Ectodermal cell (in vitro differentiated cells): ENCODE data around the gene SUSD4.

Experiments used
- H3K27ac ChIP-seq: 2 replicates; pipeline ENCODE4 v1.7.0; 2013; ENCODE audit warnings: mild to moderate bottlenecking, low read depth, low read length; ENCODE audit not compliant: insufficient read depth, poor library complexity, severe bottlenecking
- H3K27me3 ChIP-seq: 2 replicates; pipeline ENCODE4 v1.7.0; 2013; ENCODE audit warnings: mild to moderate bottlenecking, low read length; ENCODE audit not compliant: insufficient read depth, control insufficient read depth, poor library complexity, severe bottlenecking
- H3K36me3 ChIP-seq: one replicate; pipeline ENCODE4 v1.7.0; 2013; ENCODE audit warnings: low read length; ENCODE audit not compliant: control insufficient read depth, insufficient read depth
- H3K4me1 ChIP-seq: one replicate; pipeline ENCODE4 v1.7.0; 2013; ENCODE audit warnings: low read length; ENCODE audit not compliant: control insufficient read depth, insufficient read depth
- H3K4me3 ChIP-seq: 2 replicates; pipeline ENCODE4 v1.7.0; 2013; ENCODE audit warnings: low read depth, low read length, control low read depth; ENCODE audit not compliant: insufficient read depth
- H3K9me3 ChIP-seq: 2 replicates; pipeline ENCODE4 v1.7.0; 2013; ENCODE audit warnings: mild to moderate bottlenecking, low read length, moderate library complexity; ENCODE audit not compliant: control insufficient read depth
- WGBS, 2 experiments: methylation state at CpG; one replicate each; pipeline ENCODE4 v1.1.7; 2013; ENCODE audit warnings: missing lambda C conversion rate in 2 of 2; 5-methylcytosine and 5-hydroxymethylcytosine counted together

The SUSD4 gene

DNA sequence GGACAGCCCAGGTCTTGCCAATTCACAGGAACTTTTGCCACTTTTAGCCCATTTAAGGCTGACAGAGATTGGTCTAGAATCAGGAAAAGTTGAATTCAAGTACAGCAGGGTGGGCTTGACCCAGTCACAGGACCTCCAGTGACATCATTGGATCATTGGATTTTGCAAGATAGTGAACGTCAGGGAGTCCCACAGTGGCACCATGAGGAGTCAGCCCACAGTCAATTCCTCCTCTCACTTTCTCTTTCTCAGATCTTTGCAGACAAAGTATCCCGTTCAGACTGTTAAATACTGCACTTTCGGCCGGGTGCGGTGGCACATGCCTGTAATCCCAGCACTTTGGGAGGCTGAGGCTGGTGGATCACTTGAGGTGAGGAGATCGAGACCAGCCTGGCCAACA is 163.1 kb downstream of the SUSD4 start:
- no peaks in the 10 kb centered on the region for H3K9me3 ChIP-seq
- 75 to 85% methylated on average over 5 of the region's 6 CpGs for WGBS, 2 experiments
- no peaks in the 10 kb centered on the region for H3K4me1 ChIP-seq
- H3K27ac ChIP-seq = no peak overlapping the region
- no peak overlapping the region for H3K4me3 ChIP-seq
- H3K27me3 ChIP-seq = no peaks in the 10 kb centered on the region
- H3K36me3 ChIP-seq = no peaks in the 10 kb centered on the region

DNA sequence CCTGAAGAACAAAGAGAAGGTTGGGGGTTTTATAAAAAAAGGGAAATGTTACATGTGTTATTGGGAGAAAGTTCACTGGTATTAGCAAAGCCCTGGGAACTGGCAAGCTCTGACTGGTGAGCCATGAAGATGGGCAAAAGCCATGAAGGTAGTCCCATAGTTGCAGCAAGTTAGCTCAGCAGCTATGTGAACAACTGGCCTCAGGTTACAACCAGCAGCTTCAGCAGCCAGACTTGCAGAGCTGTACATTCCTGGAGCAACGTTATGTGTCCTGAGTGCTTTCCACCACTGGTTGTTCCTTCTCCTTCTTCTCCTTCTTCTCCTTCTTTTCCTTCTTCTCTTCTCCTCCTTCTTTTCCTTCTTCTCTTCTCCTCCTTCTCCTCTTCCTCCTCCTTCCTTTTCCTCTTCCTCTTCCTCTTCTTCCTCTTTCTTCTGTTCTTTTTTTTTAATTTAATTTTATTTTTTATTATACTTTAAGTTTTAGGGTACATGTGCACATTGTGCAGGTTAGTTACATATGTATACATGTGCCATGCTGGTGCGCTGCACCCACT is 164.8 kb downstream of the SUSD4 start:
- Histone ChIP-seq H3K27me3 (no peaks in the 10 kb centered on the region), H3K9me3 (no peaks in the 10 kb centered on the region), H3K4me1 (no peaks in the 10 kb centered on the region), H3K27ac (no peak overlapping the region), H3K36me3 (no peaks in the 10 kb centered on the region), H3K4me3 (no peak overlapping the region)
- 75 to 77% methylated on average over 1 of the region's 2 CpGs for WGBS, 2 experiments

- no peak overlapping the region for H3K4me3 ChIP-seq
- no peaks in the 10 kb centered on the region for H3K9me3 ChIP-seq
- H3K27me3 ChIP-seq = no peaks in the 10 kb centered on the region
- no peak overlapping the region for H3K27ac ChIP-seq
- H3K36me3 ChIP-seq = no peaks in the 10 kb centered on the region
- 91 to 95% methylated on average over 3 of the region's 3 CpGs for WGBS, 2 experiments
- H3K4me1 ChIP-seq = no peaks in the 10 kb centered on the region
Observed at GRCh38 chr1:223198628-223198965, 165.4 kb downstream of the SUSD4 start.

DNA sequence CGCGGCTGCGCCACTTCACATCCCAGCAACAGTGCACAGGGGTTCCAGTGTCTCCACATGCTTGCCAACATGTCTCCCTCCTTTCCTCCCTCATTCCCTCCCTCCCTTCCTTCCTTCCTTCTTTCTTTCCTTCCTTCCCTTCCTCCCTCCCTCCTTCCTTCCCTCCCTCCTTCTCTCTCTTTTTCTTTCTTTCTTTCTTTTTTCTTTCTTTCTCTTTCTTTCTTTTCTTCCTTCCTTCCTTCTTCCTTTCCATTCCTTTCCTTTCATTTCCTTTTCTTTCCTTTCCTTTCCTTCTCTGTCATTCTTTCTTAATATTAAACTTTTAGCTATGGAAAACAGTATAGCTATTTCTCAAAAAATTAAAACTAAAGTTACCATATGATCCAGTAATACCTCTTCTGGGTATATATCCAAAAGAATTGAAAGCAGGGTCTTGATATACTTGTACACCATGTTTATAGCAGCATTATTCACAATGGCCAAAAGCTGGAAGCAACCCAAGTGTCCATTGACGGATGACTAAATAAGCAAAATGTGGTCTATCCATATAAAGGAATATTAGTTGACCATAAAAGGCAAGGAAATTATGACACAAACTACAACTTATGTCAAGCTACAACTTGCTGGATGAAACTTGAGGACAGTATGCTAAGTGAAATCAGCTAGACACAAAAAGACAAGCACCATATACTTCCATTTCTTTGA is 165.9 kb downstream of the SUSD4 start:
- WGBS, 2 experiments = 73% methylated on average over 4 of the region's 4 CpGs
- no peak overlapping the region for H3K27ac ChIP-seq
- no peaks in the 10 kb centered on the region for H3K9me3 ChIP-seq
- H3K4me3 ChIP-seq = no peak overlapping the region
- H3K36me3 ChIP-seq = no peaks in the 10 kb centered on the region
- H3K27me3 ChIP-seq = no peaks in the 10 kb centered on the region
- H3K4me1 ChIP-seq = no peaks in the 10 kb centered on the region

GRCh38 chr1:223189903-223190724 is 173.9 kb downstream of the SUSD4 start:
- no peaks in the 10 kb centered on the region for H3K4me1 ChIP-seq
- no peak overlapping the region for H3K4me3 ChIP-seq
- H3K27ac ChIP-seq = no peak overlapping the region
- H3K36me3 ChIP-seq = no peaks in the 10 kb centered on the region
- WGBS, 2 experiments = 83 to 90% methylated on average over 9 to 10 of the region's 10 CpGs
- no peaks in the 10 kb centered on the region for H3K9me3 ChIP-seq
- H3K27me3 ChIP-seq = no peaks in the 10 kb centered on the region

DNA sequence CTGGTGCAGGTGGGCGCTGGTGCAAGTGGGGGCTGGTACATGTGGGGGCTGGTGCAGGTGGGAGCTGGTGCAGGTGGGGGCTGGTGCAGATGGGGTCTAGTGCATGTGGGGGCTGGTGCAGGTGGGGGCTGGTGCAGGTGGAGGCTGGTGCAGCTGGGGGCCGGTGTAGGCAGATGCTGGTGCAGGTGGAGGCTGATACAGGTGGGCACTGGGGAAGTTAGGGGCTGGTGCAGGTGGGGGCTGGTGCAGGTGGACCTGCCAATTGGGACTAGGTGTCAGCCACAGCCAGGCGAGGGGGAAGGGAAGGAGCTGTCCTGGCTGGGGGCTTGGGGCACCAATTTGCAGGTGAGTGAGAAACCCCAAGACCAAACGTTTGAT is 174.5 kb downstream of the SUSD4 start:
- Histone ChIP-seq H3K4me1 (no peaks in the 10 kb centered on the region), H3K27me3 (no peaks in the 10 kb centered on the region), H3K9me3 (no peaks in the 10 kb centered on the region), H3K4me3 (no peak overlapping the region), H3K27ac (no peak overlapping the region), H3K36me3 (no peaks in the 10 kb centered on the region)
- 77 to 80% methylated on average over 4 of the region's 4 CpGs for WGBS, 2 experiments

DNA sequence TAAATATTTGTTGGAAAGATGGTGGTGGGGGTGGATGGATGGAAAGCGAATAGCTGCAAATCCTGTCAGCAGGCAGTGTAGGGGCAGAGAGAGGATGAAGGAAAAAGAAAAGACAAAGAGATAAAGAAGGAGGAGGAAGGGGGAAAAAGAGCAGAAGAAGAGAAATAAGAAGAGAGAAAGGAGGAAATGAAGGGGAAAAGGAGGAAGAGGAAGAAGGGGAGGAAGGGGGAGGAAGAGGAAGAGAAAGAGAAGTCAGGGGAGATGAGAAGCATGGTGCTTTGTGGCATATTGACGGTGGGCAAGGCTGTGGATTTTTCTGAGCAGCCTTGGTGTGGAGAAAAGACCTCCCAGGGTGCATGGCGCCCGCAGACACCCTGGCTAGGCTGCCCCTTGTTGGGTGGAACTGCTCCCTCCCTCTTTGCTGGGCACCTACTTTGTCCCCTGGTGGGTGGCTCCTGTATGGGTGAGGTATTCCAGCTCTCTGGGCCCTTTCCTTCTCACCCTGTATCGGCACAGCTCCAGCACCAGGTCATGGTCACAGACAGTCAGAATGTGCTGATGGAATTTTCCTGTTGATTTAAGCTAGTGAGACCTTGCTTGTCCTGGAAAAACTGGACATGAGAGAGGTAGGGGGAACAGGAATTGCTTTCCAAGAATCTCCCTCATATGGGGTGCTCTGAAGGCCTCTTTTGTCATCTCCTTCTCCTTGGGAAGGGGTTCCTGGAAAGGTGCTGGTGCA is 175.2 kb downstream of the SUSD4 start:
- Histone ChIP-seq H3K4me1 (no peaks in the 10 kb centered on the region), H3K36me3 (no peaks in the 10 kb centered on the region), H3K27ac (no peak overlapping the region), H3K4me3 (no peak overlapping the region), H3K27me3 (no peaks in the 10 kb centered on the region), H3K9me3 (no peaks in the 10 kb centered on the region)
- 82 to 86% methylated on average over 5 of the region's 5 CpGs for WGBS, 2 experiments

DNA sequence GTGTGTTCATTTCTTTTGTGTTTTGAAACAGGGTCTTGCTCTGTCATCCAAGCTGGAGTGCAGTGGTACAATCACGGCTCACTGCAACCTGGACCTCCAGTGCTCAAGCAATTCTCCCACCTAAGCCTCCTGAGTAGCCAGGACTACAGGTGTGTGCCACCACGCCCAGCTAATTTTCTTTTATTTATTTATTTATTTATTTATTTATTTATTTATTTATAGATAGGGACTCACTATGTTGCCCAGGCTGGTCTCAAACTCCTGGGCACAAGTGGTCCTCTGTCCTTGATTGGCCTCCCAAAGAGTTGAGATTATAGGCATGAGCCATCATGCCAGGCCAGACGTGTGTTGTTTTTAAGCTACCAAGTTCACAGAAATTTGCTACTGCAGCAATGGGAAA is 177.2 kb downstream of the SUSD4 start:
- Histone ChIP-seq H3K4me3 (no peak overlapping the region), H3K9me3 (no peaks in the 10 kb centered on the region), H3K27ac (no peak overlapping the region), H3K36me3 (no peaks in the 10 kb centered on the region), H3K4me1 (no peaks in the 10 kb centered on the region), H3K27me3 (no peaks in the 10 kb centered on the region)
- 88 to 89% methylated on average over 2 of the region's 3 CpGs for WGBS, 2 experiments

DNA sequence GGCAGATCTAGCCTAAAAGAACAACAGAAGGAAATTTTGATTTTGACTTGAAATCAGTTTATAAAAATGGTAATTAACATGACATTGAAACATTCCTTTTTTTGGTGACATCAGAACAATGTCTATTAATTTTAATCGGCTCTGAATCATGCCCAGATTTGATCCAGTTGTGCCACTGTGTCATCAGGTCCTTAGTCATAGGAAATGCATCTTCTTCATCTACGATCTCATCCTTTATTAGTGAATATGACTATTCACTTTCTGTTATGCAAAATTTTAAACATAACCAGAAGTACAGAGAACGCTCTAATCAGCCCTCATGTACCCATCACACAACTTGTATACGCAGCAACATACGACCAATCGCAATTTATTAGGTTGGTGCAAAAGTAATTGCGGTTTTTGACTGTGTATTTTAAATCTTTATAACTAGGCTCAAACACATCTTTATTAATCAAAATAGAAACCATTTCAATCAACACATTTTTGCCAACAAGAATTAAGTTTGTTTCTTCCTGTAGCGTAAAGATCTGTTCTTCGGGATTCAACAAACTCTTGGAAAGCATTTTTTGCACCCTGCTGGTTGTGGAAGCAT is 180.6 kb downstream of the SUSD4 start:
- H3K36me3 ChIP-seq = no peaks in the 10 kb centered on the region
- 94 to 95% methylated on average over 4 to 9 of the region's 9 CpGs for WGBS, 2 experiments
- H3K4me1 ChIP-seq = no peaks in the 10 kb centered on the region
- H3K9me3 ChIP-seq = no peaks in the 10 kb centered on the region
- no peak overlapping the region for H3K4me3 ChIP-seq
- no peaks in the 10 kb centered on the region for H3K27me3 ChIP-seq
- no peak overlapping the region for H3K27ac ChIP-seq
